Pancreas (tissue), 10 donors: ENCODE data around the gene MUC16. TPM values are rescaled to one million over a fixed set of nuclear protein-coding genes. Genes with fewer than 3 reads are reported as not detected.
"Not testable (repeated sequence)": the region's sequence is repeated elsewhere in the genome, so short reads cannot be mapped to it uniquely, and the experiment has no call there.

Experiments used
- ATAC-seq, 4 donors: fragments of 200-7000 bp; cut with Tn5 transposase; one replicate each; pipeline versions ENCODE4 v1.8.0 to v1.9.1; 2020; ENCODE audit warnings: mild to moderate bottlenecking in 4 of 4, moderate library complexity in 4 of 4
- DNase-seq, 6 donors: peaks; one replicate each; pipeline ENCODE4 v3.0.0-alpha.2; 2020
- FAIRE-seq: peaks from 2 replicates; lab custom pipeline; 2012; peaks lifted over from hg19 to GRCh38; lab: Jason Lieb, UNC
- H3K27ac ChIP-seq, 4 donors: fragments of 200-600 bp; sonication (generic); 1 replicate in 3 of 4; 2 replicates in 1 of 4; pipeline versions ENCODE4 v1.5.0 to v1.8.0; 2020
- H3K27me3 ChIP-seq, 4 donors: fragments of 200-600 bp; one replicate each; pipeline ENCODE4 v1.8.0; 2021
- H3K36me3 ChIP-seq, 3 donors: fragments of 200-600 bp; sonication (generic) in 1 of 3; one replicate each; pipeline versions ENCODE4 v1.5.0 to v1.8.0; 2020 to 2021
- H3K4me1 ChIP-seq, 3 donors: fragments of 200-600 bp; one replicate each; pipeline ENCODE4 v1.8.0; 2021
- H3K4me3 ChIP-seq, 4 donors: fragments of 200-600 bp; sonication (generic) in 2 of 4; one replicate each; pipeline versions ENCODE4 v1.5.0 to v1.8.0; 2020 to 2021
- H3K9me3 ChIP-seq, 4 donors: fragments of 200-600 bp; one replicate each; pipeline ENCODE4 v1.8.0; 2021
- WGBS, 2 donors: extraction: QIAGEN DNeasy Blood & Tissue Kit; methylation state at CpG; one replicate each; pipeline ENCODE4 v1.1.7; 2013; 5-methylcytosine and 5-hydroxymethylcytosine counted together
- intact Hi-C, 3 donors: fragments of 100-400 bp; cut with DNase I; formaldehyde crosslinking; loops; one replicate each; pipeline versions ENCODE4 v1.11.1 to v1.14.2; 2022
- polyA plus RNA-seq, 2 donors: library from polyadenylated mRNA; stranded (reverse); fragments of 200-250 nt; gene quantifications; one replicate each; pipeline ENCODE4 v1.2.3, GENCODE V29; 2013
- total RNA-seq, 6 donors: library from RNA; stranded (reverse); fragmentation: NEBNext Ultra II Directional in 4 of 6; extraction: Animal tissue kit (Norgen Biotek cat#: 25700) in 4 of 6; gene quantifications; one replicate each; pipeline versions ENCODE4 v1.2.1 to v1.2.4, GENCODE V29; 2021 to 2023
- TF ChIP-seq, protein P1 (sequence below), 4 donors: fragments of 200-600 bp; sonication (generic) in 3 of 4; IDR thresholded peaks; one replicate each; pipeline versions ENCODE4 v1.5.0 to v1.8.0; 2021; ENCODE audit warnings: antibody characterized with exemption in 4 of 4
- donor health status: healthy with polysubstance abuse.
- donor health status: DM: no; HTN: no; CAD: no; lungs with moderate emphysema.
- donor health status: DM: no; HTN: no; CAD: no.
- donor health status: control.
- donor health status: control.
- donor health status: Bipolar disorder and iron deficiency.
- donor health status: DM: yes; HTN: yes; CAD: no.
- donor health status: DM: no; HTN: no; CAD: no.
- donor health status: DM: no; HTN: no; CAD: no.
- donor health status: DM: yes; HTN: yes; CAD: no.

Gene MUC16
- total and polyA plus RNA-seq, 8 donors, result under 0.01 to 0.97 (median 0.05) TPM

DNA sequence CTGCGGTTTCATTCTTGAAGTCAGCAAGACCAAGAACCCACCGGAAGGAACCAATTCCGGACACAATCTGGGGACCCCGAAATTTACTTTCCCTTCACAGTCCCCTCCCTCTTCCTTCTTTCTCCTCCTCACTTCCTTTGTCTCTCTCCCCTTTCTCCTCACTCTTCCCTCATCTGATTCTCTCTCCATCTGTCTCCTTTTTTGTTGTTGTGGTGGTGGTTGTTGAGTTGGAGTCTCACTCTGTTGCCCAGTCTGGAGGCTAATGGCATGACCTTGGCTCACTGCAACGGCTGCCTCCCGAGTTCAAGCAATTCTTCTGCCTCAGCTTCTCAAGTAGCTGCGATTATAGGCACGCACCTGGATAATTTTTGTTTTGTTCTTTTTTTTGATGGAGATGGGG, 44.0 kb upstream of the MUC16 start:
- Histone ChIP-seq H3K27me3 (peaks cover 0 to 3% (median 0%) of the 10 kb centered on the region in 4 donors), H3K9me3 (no peaks in the 10 kb centered on the region), H3K4me1 (no peaks in the 10 kb centered on the region), H3K27ac (peak overlapping the region in 1 of 4 donors; percentile 80), H3K4me3 (no peak overlapping the region), H3K36me3 (no peaks in the 10 kb centered on the region)
- intact Hi-C loops, result no loop called here
- TF ChIP-seq, protein P1, sequence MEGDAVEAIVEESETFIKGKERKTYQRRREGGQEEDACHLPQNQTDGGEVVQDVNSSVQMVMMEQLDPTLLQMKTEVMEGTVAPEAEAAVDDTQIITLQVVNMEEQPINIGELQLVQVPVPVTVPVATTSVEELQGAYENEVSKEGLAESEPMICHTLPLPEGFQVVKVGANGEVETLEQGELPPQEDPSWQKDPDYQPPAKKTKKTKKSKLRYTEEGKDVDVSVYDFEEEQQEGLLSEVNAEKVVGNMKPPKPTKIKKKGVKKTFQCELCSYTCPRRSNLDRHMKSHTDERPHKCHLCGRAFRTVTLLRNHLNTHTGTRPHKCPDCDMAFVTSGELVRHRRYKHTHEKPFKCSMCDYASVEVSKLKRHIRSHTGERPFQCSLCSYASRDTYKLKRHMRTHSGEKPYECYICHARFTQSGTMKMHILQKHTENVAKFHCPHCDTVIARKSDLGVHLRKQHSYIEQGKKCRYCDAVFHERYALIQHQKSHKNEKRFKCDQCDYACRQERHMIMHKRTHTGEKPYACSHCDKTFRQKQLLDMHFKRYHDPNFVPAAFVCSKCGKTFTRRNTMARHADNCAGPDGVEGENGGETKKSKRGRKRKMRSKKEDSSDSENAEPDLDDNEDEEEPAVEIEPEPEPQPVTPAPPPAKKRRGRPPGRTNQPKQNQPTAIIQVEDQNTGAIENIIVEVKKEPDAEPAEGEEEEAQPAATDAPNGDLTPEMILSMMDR (IDR thresholded peaks at IDR 0.05), result no peak
- no peak for FAIRE-seq
- no peak for DNase-seq
- WGBS, 2 donors, result 60 to 72% methylated on average over 8 of the region's 8 CpGs
- no peak for ATAC-seq

DNA sequence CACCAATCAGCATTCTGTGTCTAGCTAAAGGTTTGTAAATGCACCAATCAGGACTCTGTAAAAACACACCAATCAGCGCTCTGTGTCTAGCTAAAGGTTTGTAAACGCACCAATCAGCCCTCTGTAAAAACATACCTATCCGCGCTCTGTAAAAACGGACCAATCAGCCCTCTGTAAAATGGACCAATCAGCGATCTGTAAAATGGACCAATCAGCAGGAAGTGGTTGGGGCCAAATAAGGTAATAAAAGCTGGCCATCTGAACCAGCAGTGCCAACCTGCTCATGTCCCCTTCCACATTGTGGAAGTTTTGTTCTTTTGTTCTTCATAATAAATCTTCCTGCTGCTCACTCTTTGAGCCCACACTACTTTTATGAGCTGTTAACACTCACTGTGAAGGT, 43.5 kb upstream of the MUC16 start:
- FAIRE-seq, H3K27me3 ChIP-seq, H3K4me1 ChIP-seq, DNase-seq, H3K4me3 ChIP-seq, intact Hi-C loops, H3K9me3 ChIP-seq, H3K36me3 ChIP-seq, ATAC-seq, H3K27ac ChIP-seq: not testable (repeated sequence)
- WGBS, 2 donors, result 84 to 91% methylated on average over 6 of the region's 6 CpGs

DNA sequence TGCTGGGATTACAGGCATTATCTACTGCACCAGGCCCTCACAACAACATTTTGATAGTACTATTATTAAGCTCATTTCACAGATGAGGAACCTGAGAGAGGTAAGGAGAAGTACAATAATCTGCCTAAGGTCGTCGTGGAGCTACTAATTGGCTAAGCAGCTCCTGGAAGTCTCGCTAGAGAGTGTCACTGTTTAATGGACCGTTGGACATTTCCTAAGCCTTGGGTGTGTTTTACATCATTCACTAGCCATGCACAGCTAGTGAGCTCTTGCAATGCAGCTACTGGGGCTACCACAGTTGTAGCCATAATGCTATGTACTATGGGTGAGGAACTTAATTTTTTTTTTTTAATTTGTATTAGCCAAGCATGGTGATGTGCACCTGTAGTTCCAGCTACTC, 42.7 kb upstream of the MUC16 start:
- no peak for ATAC-seq
- no peaks in the 10 kb centered on the region for H3K36me3 ChIP-seq
- intact Hi-C loops, result no loop called here
- no peak for DNase-seq
- FAIRE-seq, result no peak
- H3K27ac ChIP-seq, result no peak overlapping the region
- 66 to 76% methylated on average over 4 of the region's 4 CpGs for WGBS, 2 donors
- no peaks in the 10 kb centered on the region for H3K9me3 ChIP-seq
- H3K4me1 ChIP-seq, result no peaks in the 10 kb centered on the region
- TF ChIP-seq, protein P1 (IDR thresholded peaks at IDR 0.05), result no peak
- H3K4me3 ChIP-seq, result no peak overlapping the region
- peaks cover 0 to under 1% (median 0%) of the 10 kb centered on the region in 4 donors for H3K27me3 ChIP-seq

DNA sequence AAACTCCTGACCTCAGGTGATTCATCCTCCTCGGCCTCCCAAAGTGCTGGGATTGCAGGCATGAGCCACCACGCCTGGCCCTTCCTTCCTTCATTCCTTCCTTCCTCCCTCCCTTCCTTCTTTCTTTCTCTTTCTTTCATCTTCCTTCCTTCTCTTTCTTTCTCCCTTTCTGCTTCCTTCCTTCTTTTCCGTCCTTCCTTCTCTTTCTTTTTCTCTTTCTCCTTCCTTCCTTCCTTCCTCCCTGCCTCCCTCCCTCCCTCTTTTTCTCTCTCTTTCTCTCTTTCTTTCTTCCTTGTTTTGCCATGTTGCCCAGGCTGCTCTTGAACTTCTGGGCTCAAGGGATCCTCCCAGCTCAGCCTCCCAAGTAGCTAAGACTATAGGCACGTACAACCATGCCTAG, 36.5 kb upstream of the MUC16 start:
- no peak overlapping the region for H3K27ac ChIP-seq
- no peaks in the 10 kb centered on the region for H3K4me1 ChIP-seq
- H3K36me3 ChIP-seq, result no peaks in the 10 kb centered on the region
- no peaks in the 10 kb centered on the region for H3K9me3 ChIP-seq
- no peak overlapping the region for H3K4me3 ChIP-seq
- DNase-seq, result no peak
- ATAC-seq, result no peak
- TF ChIP-seq, protein P1 (IDR thresholded peaks at IDR 0.05), result no peak
- H3K27me3 ChIP-seq, result no peaks in the 10 kb centered on the region
- no peak for FAIRE-seq
- 43 to 56% methylated on average over 4 of the region's 4 CpGs for WGBS, 2 donors
- intact Hi-C loops, result no loop called here

DNA sequence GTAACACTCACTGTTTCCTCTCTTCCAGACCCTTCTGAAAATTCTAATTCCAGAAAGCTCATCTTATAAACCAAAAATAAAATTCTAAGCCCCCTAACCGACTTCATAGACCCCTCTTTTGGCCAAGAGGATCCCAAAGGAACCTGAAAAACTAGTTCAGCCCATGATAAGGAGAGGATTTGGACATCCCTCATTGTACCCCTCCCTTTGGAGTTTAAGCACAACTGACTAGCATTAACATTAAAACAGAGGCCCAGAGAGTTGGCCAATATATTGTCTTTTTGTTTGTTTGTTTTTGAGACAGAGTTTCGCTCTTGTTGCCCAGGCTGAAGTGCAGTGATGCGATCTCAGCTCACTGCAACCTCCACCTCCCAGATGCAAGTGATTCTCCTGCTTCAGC, 34.2 kb upstream of the MUC16 start:
- Histone ChIP-seq H3K9me3 (no peaks in the 10 kb centered on the region), H3K4me1 (no peaks in the 10 kb centered on the region), H3K4me3 (no peak overlapping the region), H3K27ac (no peak overlapping the region), H3K27me3 (no peaks in the 10 kb centered on the region), H3K36me3 (no peaks in the 10 kb centered on the region)
- TF ChIP-seq, protein P1 (IDR thresholded peaks at IDR 0.05), result no peak
- FAIRE-seq (no peak), DNase-seq (no peak), ATAC-seq (no peak)
- WGBS, 2 donors, result 46 to 62% methylated on average over 3 of the region's 3 CpGs
- intact Hi-C loops, result no loop called here
